AG04449 (cell line): ENCODE data around the gene EFR3B.

Experiments
- CTCF ChIA-PET: fragments of 350-600 bp; formaldehyde crosslinking; extraction: SDS; loops from one replicate; lab custom pipeline; 2021; ENCODE audit warnings: antibody characterized with exemption; lab: Yijun Ruan, JAX
- POLR2A ChIA-PET: fragments of 400-600, 350-600 bp; formaldehyde crosslinking; extraction: SDS; loops from one replicate; lab custom pipeline; 2020; ENCODE audit warnings: antibody characterized with exemption, inconsistent platforms; lab: Yijun Ruan, JAX
- DNase-seq: peaks from one replicate; pipeline ENCODE4 v3.0.0-alpha.2; 2010; ENCODE audit warnings: low read depth, low spot score
- H3K4me3 ChIP-seq: 2 replicates; pipeline ENCODE4 v1.5.1; 2011; ENCODE audit warnings: low read depth, mild to moderate bottlenecking, control low read depth, low read length
- TF ChIP-seq, protein P1 (sequence below): IDR thresholded peaks from one replicate; pipeline ENCODE4 v1.5.1; 2011; ENCODE audit warnings: mild to moderate bottlenecking, moderate library complexity, low read length, control low read depth, inconsistent platforms; ENCODE audit not compliant: insufficient read depth; ENCODE audit errors: missing control alignments

EFR3B gene

GRCh38 chr2:25190536-25190935 lies 148.7 kb downstream of the EFR3B start:
- no peak overlapping the region for H3K4me3 ChIP-seq
- POLR2A ChIA-PET = no interaction called here
- CTCF ChIA-PET = interaction anchor here (1.0 to 1.1 kb wide), 2 partner anchors 21 to 24 kb away, joined by 3 to 4 read pairs; no protein-coding TSS in a partner anchor
- TF ChIP-seq, protein P1, sequence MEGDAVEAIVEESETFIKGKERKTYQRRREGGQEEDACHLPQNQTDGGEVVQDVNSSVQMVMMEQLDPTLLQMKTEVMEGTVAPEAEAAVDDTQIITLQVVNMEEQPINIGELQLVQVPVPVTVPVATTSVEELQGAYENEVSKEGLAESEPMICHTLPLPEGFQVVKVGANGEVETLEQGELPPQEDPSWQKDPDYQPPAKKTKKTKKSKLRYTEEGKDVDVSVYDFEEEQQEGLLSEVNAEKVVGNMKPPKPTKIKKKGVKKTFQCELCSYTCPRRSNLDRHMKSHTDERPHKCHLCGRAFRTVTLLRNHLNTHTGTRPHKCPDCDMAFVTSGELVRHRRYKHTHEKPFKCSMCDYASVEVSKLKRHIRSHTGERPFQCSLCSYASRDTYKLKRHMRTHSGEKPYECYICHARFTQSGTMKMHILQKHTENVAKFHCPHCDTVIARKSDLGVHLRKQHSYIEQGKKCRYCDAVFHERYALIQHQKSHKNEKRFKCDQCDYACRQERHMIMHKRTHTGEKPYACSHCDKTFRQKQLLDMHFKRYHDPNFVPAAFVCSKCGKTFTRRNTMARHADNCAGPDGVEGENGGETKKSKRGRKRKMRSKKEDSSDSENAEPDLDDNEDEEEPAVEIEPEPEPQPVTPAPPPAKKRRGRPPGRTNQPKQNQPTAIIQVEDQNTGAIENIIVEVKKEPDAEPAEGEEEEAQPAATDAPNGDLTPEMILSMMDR = no peak
- no peak for DNase-seq

DNA sequence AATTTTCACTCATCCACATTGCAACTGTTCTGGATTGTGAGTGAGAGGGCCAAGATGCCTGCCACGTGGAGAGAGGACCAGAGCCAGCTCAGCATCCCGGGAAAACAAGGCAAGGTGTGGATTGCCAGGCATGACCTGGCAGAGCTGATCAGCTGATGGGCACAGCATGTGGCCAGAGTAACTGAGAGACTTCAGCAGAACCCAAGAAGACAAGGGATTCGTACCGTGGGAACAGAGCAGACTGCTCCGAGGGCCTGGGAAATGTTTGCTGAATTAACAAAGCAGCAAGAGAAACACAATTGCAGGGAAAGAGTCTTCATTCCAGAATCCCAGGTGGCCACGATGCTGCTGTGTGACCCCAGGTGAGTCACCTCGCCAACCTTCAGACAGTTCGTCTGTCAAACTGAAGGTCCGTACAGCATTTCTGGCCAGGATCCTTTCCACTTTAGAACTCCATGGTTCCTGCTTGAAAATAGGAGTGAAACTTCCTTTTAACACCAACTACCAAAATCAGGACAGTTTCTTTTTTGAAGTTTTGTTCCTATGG lies 152.8 kb downstream of the EFR3B start:
- ChIA-PET POLR2A (no interaction called here), CTCF (interaction anchor here (1.0 to 4.9 kb wide), 15 partner anchors 9 to 785 kb away, joined by 3 to 120 read pairs (median 11); partner anchors contain the start of gene POMC)
- TF ChIP-seq, protein P1 = no peak
- H3K4me3 ChIP-seq = no peak overlapping the region
- no peak for DNase-seq

DNA sequence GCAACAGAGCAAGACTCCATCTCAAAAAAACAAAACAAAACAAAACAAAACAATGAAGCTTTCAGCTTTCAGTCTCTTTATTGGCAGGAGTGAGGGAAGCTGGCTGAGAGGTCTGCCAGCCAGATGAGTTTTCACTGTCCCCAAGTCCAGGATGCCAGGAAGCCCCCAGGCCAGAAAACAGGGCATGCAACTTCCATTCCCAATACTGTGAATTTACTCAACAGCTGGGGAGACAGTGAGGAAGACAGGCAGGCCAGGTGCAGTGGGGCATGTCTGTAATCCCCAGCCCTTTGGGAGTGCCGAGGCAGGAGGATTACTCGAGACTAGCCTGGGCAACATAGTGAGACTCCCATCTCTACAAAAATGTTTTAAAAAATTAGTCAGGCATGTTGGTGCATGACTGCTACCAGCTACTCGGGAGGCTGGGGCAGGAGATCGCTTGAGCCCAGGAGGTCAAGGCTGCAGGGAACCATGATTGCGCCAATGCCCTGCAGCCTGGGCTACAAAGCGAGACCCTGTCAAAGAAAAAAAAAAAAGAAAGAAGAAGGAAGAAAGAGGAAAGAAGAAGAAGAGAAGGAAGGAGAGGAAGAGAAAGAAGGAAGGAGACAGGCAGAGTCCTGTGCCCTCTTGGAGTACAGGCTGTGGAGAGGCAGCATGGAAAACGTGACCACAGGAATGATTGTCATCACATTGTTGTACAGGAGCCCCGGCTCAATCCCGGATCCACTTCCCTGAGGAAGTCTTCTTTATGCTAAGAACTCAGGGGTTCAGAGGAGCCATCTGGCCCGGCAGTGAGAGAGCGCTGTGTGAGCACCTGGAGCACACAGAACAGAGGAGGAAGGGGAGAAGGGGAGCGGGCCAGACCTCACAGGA lies 155.7 kb downstream of the EFR3B start:
- TF ChIP-seq, protein P1 = no peak
- POLR2A ChIA-PET = no interaction called here
- no peak overlapping the region for H3K4me3 ChIP-seq
- DNase-seq = no peak
- CTCF ChIA-PET = interaction anchor here (1.2 to 4.9 kb wide), 14 partner anchors 9 to 788 kb away, joined by 3 to 120 read pairs (median 13); no protein-coding TSS in a partner anchor

DNA sequence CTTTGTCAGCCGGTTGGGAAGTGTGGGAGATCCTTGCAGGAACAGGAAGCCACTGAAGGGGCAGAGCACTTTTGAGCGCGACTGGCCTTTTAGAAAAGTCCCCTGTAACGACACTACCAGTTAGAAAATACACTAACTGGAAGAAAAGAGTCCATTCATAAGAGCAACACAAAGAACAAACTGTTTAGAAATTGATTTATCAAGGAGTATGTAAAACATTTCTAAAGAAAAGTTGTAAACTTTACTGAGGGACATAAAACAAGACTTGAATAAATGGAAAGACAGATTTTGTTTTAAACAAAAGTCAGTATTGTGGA lies 156.3 kb downstream of the EFR3B start:
- H3K4me3 ChIP-seq = no peak overlapping the region
- TF ChIP-seq, protein P1 = no peak
- ChIA-PET POLR2A (no interaction called here), CTCF (interaction anchor here (4.9 kb wide), 1 partner anchor 222 kb away, joined by 120 read pairs; no protein-coding TSS in a partner anchor)
- DNase-seq = no peak

GRCh38 chr2:25198576-25198975 lies 156.7 kb downstream of the EFR3B start:
- ChIA-PET CTCF (interaction anchor here (0.6 kb wide), 1 partner anchor 345 kb away, joined by 3 read pairs; no protein-coding TSS in a partner anchor), POLR2A (no interaction called here)
- no peak overlapping the region for H3K4me3 ChIP-seq
- TF ChIP-seq, protein P1 = no peak
- DNase-seq = no peak

GRCh38 chr2:25201265-25201664 lies 159.4 kb downstream of the EFR3B start:
- ChIA-PET CTCF (interaction anchor here (0.7 kb wide), 1 partner anchor 27 kb away, joined by 3 read pairs; no protein-coding TSS in a partner anchor), POLR2A (no interaction called here)
- no peak overlapping the region for H3K4me3 ChIP-seq
- TF ChIP-seq, protein P1 = peak; percentile 20
- no peak for DNase-seq
